ENCODE measurements around the gene TSC22D2. TPM values are rescaled to one million over a fixed set of nuclear protein-coding genes. Genes with fewer than 3 reads are reported as not detected.
"Not testable (repeated sequence)": the region's sequence is repeated elsewhere in the genome, so short reads cannot be mapped to it uniquely, and the experiment has no call there.

TSC22D2 gene
- total RNA-seq, 1 donor from 2014 or later: 68.7 TPM

GRCh38 chr3:150495149-150495548 is 87.1 kb downstream of the TSC22D2 start:
- DNase-seq (ENCODE audit: low spot score in 2 of 2, unreplicated experiment in 2 of 2): no peak
- peak overlapping the region; percentile 30 for H3K27ac Mint-ChIP-seq
- H3K36me3 Mint-ChIP-seq: no peaks in the 10 kb centered on the region
- TF ChIP-seq CTCF (IDR thresholded peaks at IDR 0.05; ENCODE audit: unreplicated experiment): no peak
- H3K27me3 Mint-ChIP-seq (ENCODE audit: low read depth): no peaks in the 10 kb centered on the region
- no peak overlapping the region for H3K4me3 Mint-ChIP-seq
- H3K4me1 Mint-ChIP-seq: peaks cover 6% of the 10 kb centered on the region
- peaks cover 10% of the 10 kb centered on the region for H3K9me3 Mint-ChIP-seq

GRCh38 chr3:150495563-150496168 is 87.6 kb downstream of the TSC22D2 start:
- peaks cover 9% of the 10 kb centered on the region for H3K9me3 Mint-ChIP-seq
- no peak for DNase-seq (ENCODE audit: low spot score in 2 of 2, unreplicated experiment in 2 of 2)
- peak; percentile 96 for TF ChIP-seq CTCF (IDR thresholded peaks at IDR 0.05; ENCODE audit: unreplicated experiment)
- no peaks in the 10 kb centered on the region for H3K36me3 Mint-ChIP-seq
- H3K27ac Mint-ChIP-seq: no peak overlapping the region
- H3K4me1 Mint-ChIP-seq: peaks cover 6% of the 10 kb centered on the region
- no peaks in the 10 kb centered on the region for H3K27me3 Mint-ChIP-seq (ENCODE audit: low read depth)
- H3K4me3 Mint-ChIP-seq: no peak overlapping the region

DNA sequence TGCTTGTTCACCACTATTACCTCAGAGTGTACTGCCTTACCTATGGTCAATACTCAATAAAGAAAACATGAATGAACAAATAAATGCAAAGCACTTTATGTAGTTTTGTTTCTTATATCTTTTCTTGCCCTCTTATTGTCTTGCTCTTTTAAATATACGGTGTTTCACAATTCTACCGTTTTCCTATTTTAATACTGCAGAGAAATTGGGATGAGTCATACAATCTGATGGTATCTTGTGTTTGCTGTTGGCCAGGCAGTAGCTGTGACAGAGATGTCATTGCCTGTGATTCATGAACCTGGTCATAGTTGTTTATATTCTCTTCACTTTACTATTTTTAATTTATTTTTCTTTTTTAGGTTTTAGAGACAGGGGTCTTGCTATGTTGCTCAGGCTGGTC is 89.9 kb downstream of the TSC22D2 start:
- peaks cover 6% of the 10 kb centered on the region for H3K4me1 Mint-ChIP-seq
- no peaks in the 10 kb centered on the region for H3K27me3 Mint-ChIP-seq (ENCODE audit: low read depth)
- TF ChIP-seq CTCF (IDR thresholded peaks at IDR 0.05; ENCODE audit: unreplicated experiment): no peak
- H3K9me3 Mint-ChIP-seq: peaks cover 10% of the 10 kb centered on the region
- H3K27ac Mint-ChIP-seq: no peak overlapping the region
- peaks cover 4% of the 10 kb centered on the region for H3K36me3 Mint-ChIP-seq
- DNase-seq (ENCODE audit: low spot score in 2 of 2, unreplicated experiment in 2 of 2): no peak
- H3K4me3 Mint-ChIP-seq: no peak overlapping the region

GRCh38 chr3:150500960-150501359 is 92.9 kb downstream of the TSC22D2 start:
- not testable (repeated sequence) for H3K4me3 Mint-ChIP-seq; H3K27me3 Mint-ChIP-seq (ENCODE audit: low read depth); DNase-seq (ENCODE audit: low spot score in 2 of 2, unreplicated experiment in 2 of 2); H3K36me3 Mint-ChIP-seq; H3K9me3 Mint-ChIP-seq; H3K4me1 Mint-ChIP-seq; H3K27ac Mint-ChIP-seq

DNA sequence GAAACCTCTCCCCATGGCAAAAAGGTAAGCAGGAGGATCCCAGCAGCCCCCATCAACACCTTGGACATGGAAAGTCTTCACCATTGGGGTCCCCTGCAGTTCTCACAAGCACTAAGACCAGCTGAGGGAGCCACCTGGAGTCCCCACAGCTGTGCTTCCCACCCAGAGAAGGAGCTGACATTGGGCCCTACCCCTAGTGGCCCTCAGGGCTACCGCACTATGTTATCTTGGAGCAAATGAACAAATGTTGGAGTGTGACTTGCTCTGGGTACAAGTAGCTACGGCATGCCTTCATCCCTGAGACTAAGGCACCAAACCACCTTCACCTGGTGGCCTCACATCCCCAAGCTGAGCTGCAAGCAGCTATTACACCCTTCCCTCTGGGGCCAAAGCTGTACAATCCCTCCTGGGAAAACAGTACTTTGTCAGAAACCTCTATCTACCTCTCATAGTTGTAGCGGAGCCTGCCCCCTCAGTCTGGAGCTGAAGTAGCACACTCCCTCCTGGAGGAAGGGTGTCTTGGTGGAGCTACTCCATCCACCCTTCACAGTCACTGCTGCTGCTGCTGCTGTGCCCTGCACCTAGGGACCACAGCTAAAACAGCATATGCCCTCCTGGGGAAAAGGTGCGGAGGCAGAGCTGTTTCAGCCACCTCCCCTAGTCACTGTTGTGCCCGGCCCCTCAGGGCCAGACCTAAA is 95.5 kb downstream of the TSC22D2 start:
- H3K4me3 Mint-ChIP-seq: no peak overlapping the region
- H3K9me3 Mint-ChIP-seq: peaks cover 24% of the 10 kb centered on the region
- no peak for TF ChIP-seq CTCF (IDR thresholded peaks at IDR 0.05; ENCODE audit: unreplicated experiment)
- no peaks in the 10 kb centered on the region for H3K27me3 Mint-ChIP-seq (ENCODE audit: low read depth)
- no peak for DNase-seq (ENCODE audit: low spot score in 2 of 2, unreplicated experiment in 2 of 2)
- no peaks in the 10 kb centered on the region for H3K4me1 Mint-ChIP-seq
- no peak overlapping the region for H3K27ac Mint-ChIP-seq
- peaks cover 4% of the 10 kb centered on the region for H3K36me3 Mint-ChIP-seq

DNA sequence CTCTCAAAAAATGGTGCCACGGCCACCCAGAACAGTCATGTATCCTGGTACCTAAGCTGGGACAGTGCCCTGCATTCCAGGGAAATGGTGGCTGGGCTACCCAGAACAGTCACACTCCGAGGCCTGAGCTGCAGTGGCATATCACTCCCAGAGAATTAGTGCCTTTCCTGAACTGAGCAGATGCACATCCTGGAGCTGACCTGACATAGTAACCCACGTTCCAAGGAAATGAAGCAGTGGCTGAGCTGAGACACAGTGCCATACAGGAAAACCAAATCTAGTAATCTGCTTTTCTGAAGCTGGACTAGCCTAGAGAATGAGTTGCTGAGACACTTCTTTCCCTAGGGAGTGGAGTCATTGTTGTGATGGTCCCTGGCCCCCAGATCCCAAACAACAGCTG is 96.4 kb downstream of the TSC22D2 start:
- Mint-ChIP-seq H3K9me3 (peaks cover 21% of the 10 kb centered on the region), H3K36me3 (peaks cover 4% of the 10 kb centered on the region), H3K4me1 (no peaks in the 10 kb centered on the region), H3K4me3 (no peak overlapping the region), H3K27ac (no peak overlapping the region), H3K27me3 (ENCODE audit: low read depth) (no peaks in the 10 kb centered on the region)
- no peak for TF ChIP-seq CTCF (IDR thresholded peaks at IDR 0.05; ENCODE audit: unreplicated experiment)
- DNase-seq (ENCODE audit: low spot score in 2 of 2, unreplicated experiment in 2 of 2): no peak
